GM13977 (cell line): Measurements from ENCODE around the gene TCF12.

Experiments
- DNase-seq: peaks from one replicate; pipeline ENCODE4 v3.0.0; 2012; ENCODE audit warnings: low spot score
- in situ Hi-C: fragments of 300-500 bp; cut with MboI; formaldehyde crosslinking; loops from one replicate; pipeline ENCODE4 v1.12.0; 2022; ENCODE audit warnings: low sequenced_read_pairs, low pct_unique_long_range_greater_than_20kb, mixed read lengths, inconsistent platforms; ENCODE audit not compliant: unreplicated experiment
- TF ChIP-seq, protein P1 (sequence below): IDR thresholded peaks from 2 replicates; pipeline ENCODE4 v1.5.1; 2012; ENCODE audit warnings: mild to moderate bottlenecking, control low read depth; ENCODE audit not compliant: insufficient read depth; ENCODE audit errors: extremely low read depth, missing control alignments

Gene TCF12

GRCh38 chr15:57220205-57220604 lies 301.8 kb downstream of the TCF12 start:
- DNase-seq: no peak
- in situ Hi-C loops: no loop called here

GRCh38 chr15:57221134-57221533 lies 302.7 kb downstream of the TCF12 start:
- in situ Hi-C loops: no loop called here

More at GRCh38 chr15:57220205-57220604, 301.8 kb downstream of the TCF12 start:
- TF ChIP-seq, protein P1, sequence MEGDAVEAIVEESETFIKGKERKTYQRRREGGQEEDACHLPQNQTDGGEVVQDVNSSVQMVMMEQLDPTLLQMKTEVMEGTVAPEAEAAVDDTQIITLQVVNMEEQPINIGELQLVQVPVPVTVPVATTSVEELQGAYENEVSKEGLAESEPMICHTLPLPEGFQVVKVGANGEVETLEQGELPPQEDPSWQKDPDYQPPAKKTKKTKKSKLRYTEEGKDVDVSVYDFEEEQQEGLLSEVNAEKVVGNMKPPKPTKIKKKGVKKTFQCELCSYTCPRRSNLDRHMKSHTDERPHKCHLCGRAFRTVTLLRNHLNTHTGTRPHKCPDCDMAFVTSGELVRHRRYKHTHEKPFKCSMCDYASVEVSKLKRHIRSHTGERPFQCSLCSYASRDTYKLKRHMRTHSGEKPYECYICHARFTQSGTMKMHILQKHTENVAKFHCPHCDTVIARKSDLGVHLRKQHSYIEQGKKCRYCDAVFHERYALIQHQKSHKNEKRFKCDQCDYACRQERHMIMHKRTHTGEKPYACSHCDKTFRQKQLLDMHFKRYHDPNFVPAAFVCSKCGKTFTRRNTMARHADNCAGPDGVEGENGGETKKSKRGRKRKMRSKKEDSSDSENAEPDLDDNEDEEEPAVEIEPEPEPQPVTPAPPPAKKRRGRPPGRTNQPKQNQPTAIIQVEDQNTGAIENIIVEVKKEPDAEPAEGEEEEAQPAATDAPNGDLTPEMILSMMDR: no peak

DNA sequence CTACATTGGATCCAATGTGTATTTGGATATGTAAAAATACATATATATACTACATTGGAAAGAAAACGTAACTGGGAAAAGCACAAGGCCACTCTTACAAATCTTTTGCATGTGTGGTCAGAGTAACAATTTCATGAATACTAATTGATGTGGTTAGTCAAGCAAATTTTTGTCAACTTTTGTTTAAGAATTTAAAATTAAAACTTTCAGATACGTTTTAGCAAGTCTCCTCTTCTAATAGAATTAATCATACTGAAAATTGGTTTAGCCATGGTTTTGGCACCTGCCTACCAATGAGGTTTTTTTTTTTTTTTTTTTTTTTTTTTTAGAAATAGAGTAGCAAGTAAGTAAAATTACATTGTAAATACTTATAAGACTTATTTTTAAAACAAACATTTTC lies 304.9 kb downstream of the TCF12 start:
- TF ChIP-seq, protein P1: no peak
- DNase-seq: no peak
- in situ Hi-C loops: no loop called here

More at GRCh38 chr15:57221134-57221533, 302.7 kb downstream of the TCF12 start:
- no peak for DNase-seq
- TF ChIP-seq, protein P1: no peak

DNA sequence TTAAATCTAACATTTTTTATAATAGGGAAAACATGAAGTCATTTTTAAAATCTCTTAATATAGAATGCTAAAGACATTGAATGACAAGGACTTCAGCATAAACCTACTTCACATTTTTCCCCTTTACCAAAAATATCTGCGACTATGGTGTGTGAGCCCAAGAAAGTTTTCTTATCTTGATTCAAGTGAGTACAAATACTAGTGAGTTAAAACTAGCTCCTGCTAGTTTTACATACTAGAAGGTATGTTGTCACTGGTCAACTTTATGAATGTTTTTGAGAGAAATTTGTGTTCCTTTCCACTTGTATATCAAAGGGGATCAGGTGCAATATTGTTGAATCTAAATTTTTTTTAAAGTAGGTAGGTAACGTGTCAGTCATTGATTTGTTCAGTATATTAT lies 305.4 kb downstream of the TCF12 start:
- no peak for DNase-seq
- in situ Hi-C loops: no loop called here
- TF ChIP-seq, protein P1: no peak

GRCh38 chr15:57224664-57225063 lies 306.2 kb downstream of the TCF12 start:
- TF ChIP-seq, protein P1: no peak
- in situ Hi-C loops: no loop called here
- no peak for DNase-seq

- no peak for DNase-seq
- in situ Hi-C loops: no loop called here
- TF ChIP-seq, protein P1: no peak
Observed at GRCh38 chr15:57227166-57227565, 308.7 kb downstream of the TCF12 start.

DNA sequence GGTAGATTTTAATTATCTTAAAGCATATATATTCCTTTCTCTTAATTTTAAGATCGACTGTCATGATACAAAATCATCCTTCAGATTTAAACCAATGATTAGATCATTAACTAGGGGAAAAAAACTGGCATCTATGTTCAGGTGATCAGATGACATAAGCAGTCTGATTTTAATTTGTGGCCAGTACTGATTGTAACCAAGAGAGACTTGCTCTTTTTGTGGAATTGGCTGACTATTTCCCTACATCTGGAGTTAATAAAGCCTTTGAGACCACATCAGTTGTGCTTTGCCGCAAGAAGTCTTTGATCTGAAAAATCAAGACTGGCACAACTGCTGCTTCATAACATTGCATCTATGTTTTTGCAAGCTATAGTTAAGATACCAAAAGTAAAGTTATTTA lies 309.5 kb downstream of the TCF12 start:
- in situ Hi-C loops: no loop called here
- TF ChIP-seq, protein P1: no peak
- DNase-seq: no peak
